SH-SY5Y (cell line): ENCODE measurements around the gene FXYD3.

Experiments used
- GATA2 ChIP-seq: IDR thresholded peaks from 2 replicates; pipeline ENCODE4 v1.6.1; 2011; ENCODE audit warnings: mild to moderate bottlenecking, low read depth, low read length
- GATA3 ChIP-seq: IDR thresholded peaks from 2 replicates; pipeline ENCODE4 v1.6.1; 2011; ENCODE audit warnings: low read depth, mild to moderate bottlenecking, low read length, moderate library complexity

FXYD3 gene

DNA sequence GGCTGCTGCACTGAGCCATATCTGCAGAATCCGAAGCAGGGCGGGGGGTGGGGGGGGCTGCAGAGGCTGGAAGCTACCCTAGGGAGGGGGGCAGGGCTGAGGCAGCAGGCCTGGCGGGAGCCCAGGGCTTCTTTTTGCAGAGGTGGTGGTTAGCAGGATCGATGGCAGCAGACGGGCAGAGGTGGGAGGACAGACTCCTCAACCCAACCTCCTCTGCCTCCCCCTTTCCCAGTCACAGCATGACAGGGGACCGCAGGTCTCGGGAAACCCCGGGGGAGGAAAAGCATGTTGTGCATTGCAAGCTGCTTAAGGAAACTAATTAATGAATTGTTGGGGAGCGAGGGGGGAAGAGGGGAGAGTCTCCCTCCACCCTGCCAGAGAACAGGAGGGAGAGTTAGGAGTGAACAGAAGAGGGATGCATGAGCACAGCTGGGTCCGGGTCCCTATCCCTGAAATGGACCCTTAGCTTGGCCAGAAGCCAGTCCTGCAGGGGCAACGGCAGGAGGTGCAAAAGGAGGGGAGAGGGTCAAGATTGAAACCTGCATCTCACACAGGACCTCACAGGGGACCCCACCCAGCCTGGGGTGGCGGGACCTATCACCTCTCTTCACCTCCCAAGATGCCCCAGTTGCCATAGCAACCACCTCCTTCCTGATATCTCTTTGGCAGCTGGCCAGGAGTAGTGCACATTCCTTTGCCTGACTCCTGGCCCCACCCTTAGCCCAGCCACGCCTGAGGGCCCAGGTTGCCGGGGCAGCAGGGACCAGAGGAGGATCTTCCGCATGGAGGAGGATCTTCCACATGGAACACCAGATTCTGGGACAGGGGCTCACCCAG is 29.2 kb downstream of the FXYD3 start:
- TF ChIP-seq GATA3 (no peak), GATA2 (no peak)

DNA sequence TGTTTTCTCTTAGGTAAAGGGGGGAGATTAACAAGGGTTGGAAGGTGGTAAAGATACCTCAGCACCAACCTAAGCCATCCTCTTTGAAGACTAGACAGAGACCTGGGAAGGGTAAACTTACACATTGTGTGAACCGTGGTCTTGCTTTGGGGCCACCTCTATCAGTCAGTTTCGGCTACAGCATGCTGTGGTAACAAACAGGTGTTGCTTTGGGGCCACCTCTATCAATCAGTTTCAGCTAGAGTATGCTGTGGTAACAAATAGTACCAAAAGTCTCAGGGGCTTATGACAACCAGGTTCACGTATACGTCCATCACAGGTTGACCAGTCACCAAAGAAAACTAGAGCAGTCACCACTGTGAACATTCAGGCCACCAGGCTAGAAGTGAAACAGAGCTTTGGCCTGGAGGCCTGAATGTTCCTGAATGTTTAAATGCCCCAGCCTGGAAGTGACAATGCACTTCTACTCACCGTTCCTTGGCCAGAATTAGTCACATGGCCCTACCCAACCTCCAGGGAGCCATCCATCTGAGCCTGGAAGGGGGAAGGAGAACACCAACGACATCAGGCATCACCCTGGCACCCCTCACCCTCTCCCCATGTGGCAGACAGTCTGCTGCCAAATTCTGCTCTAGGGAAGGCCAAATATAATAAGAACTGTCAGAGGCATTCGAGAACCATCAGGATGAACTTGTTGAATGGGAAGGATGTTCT is 31.3 kb downstream of the FXYD3 start:
- TF ChIP-seq GATA3: no peak
- TF ChIP-seq GATA2: no peak

DNA sequence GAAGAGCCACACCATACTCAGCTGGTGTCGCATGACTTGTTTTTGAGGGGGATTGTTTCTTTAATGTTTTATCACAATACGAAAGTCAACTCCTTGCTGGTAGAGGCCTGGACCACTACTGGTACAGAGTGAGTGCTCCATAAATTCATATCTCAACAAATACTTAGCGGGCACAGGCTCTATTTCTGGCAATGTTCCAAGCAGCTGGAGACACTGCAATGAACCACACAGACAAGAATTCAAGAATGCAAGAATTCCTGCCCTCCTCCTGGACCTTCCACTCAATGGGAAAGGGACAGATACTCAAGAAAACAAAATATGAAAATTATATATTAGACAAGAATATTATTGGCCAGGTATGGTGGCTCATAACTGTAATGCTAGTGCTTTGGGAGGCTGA is 33.8 kb downstream of the FXYD3 start:
- no peak for TF ChIP-seq GATA3
- TF ChIP-seq GATA2: no peak

GRCh38 chr19:35150445-35150844 is 34.8 kb downstream of the FXYD3 start:
- TF ChIP-seq GATA2 (no peak), GATA3 (no peak)

DNA sequence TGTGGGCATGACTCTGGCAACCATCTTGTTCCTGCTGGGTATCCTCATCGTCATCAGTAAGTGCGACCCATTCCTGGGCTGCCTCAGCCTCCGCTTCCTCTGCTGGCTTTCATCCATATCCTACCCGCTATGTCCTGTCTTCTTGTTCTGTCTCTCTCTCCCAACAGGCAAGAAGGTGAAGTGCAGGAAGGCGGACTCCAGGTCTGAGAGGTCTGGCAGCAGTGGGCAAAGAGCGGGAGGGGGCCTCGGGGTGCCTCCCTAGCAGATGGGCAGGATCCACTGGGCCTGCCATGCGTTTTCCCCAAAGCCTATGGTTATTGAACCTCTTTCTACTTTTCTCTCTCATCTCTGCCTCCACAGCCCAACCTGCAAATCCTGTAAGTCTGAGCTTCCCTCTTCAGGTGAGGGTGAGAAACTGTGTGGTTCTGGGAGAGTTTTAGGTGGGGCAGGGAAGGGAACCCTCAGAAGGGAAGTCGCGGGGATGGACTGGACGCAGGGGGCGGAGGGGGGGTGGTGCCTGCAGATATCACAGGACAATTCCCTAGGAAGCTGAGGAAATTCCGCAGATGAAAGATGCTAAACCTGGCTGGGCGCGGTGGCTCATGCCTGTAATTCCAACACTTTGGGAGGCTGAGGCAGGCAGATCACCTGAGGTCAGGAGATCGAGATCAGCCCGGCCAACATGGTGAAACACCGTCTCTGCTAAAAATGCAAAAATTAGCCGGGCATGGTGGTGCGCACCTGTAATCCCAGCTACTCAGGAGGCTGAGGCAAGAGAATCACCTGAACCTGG is 35.8 kb downstream of the FXYD3 start:
- TF ChIP-seq GATA2 (no peak), GATA3 (no peak)

DNA sequence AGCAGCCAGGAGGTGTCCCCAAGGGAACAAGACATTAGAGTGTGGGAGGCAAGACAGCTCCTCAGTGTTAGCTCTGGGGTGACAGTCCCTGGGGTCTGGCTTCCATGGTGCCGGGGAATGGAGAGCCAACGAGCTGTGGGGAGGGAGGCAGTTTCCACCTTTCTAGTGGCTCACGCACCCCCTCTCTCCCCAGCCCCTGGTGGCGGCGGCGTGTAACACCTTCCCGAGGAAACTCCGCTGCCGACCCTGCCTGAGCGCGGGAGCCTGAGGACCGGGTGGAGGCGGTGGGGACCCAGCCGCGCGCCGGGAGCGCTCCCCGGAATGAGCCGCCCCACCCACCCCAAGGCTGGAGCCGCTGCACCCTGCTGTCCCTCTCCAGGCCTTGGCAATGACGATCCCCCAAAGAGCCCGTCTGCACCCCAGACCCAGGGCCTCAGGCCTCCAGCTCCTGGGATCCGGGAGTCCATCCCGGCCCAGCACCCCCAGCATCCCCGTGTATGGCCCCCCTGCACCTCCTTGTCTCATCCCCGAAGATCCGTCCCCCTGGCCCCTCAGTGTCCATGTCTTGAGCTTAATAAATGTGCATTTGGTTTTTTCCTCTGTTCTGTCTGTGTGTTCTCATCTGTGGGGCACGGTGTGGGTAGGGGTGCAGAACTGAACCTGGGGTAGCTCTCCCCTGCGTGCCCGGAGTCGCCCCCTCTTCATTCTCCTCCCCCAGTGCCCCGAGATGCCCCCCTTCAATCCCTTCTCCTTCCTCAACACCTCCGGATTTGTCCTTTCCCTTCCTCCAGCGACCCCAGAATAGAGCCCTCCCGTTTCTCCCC is 38.3 kb downstream of the FXYD3 start:
- TF ChIP-seq GATA2 (no peak), GATA3 (no peak)

DNA sequence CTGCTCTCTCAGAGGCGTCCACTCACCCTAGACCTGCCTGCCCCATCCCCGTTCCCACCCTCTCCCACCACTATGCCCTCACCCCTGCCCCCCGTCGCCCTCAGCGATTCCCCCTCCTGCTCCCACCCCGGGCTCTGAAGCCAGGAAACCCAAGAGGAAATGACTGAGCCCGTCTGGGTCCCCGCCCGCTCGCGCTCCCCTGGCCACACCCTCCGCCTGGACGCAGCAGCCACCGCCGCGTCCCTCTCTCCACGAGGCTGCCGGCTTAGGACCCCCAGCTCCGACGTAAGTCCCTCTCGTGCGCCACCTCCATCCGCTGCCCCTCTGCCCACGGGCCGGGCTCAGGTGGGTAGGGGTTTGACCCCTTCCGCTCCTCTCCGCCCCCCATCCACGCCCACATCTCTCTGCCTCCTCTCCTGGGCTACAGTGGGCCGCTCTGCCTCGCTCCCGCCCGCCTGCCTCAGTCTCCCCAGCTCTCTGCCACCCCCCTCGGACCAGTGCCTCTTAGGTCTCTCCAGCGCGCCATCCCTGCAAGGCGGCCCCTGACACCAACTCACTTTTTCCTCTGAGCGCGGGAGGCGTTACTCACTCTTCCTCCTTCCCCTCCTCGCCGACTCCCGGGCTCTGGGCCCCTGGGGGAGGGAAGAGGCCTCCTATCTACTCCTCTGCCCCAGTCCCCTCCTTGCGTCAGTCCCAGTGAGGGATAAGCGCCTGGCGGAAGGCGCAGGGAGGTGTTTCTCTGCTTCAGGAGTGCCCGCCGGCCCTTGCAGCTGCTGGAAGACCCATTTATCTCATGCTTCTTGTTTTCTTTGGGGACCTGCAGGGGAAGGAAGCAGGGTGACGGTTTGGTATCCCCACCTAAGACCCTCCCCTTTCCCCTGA is 39.1 kb downstream of the FXYD3 start, which contains the start of gene FXYD5:
TSS of gene FXYD5 (plus strand) at position 211 of the 882 bp plus-strand sequence. CDS start 816 bp downstream, outside the sequence.
- TF ChIP-seq GATA2 (no peak), GATA3 (no peak)

DNA sequence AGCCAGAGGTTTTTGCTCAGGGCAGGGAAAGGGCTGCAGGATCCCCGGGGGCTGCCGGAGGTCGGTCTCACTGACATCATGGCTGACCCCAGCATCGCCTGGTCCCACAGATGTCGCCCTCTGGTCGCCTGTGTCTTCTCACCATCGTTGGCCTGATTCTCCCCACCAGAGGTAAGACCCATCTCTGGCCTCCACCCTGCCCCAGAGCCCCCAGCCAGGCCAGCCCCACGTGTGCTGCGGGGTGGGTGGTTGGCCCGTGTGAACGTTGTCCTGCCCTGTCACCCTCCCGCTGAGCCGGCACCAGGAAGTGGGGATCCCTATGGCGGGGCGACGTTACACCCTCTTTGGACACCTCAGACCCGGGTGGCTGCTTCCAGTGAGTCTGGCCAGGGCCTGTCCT is 39.8 kb downstream of the FXYD3 start:
- TF ChIP-seq GATA3 (no peak), GATA2 (no peak)

- TF ChIP-seq GATA3 (no peak), GATA2 (no peak)
These were observed 40.5 kb downstream of the FXYD3 start for GRCh38 chr19:35155981-35156672.

DNA sequence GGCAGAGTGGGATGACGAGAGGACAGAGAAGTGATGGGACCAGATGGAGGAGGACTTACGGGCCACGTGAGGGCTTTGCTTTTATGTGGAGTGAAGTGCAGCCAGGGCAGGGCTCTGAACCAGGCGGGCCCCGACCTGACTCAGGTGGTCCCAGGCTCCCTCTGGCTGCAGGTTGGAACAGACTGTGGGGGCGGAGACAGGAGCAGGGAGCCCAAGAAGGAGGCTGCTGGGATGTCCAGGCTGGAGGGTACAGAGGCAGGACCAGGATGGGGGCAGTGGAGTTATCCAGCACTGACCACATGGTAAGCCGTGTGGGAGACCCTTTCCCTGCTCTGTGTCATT is 41.0 kb downstream of the FXYD3 start:
- TF ChIP-seq GATA3 (no peak), GATA2 (no peak)

DNA sequence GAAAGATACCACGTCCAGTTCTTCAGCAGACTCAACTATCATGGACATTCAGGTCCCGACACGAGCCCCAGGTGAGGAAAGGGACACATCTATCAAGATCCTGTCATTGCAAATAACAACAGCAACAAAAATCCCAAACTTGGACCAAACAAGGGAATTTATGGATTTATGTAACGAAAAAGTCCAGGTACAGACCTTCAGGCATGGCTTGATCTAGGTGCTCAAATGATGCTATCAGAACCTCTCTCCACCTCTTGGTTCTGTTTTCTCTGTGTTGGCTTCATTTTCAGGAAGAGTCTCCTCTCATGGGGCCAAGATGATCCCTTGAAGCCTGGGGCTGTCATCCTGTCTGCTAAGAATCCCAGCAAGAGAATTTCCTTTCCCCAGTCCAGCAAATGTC is 41.8 kb downstream of the FXYD3 start:
- TF ChIP-seq GATA2 (no peak), GATA3 (no peak)

DNA sequence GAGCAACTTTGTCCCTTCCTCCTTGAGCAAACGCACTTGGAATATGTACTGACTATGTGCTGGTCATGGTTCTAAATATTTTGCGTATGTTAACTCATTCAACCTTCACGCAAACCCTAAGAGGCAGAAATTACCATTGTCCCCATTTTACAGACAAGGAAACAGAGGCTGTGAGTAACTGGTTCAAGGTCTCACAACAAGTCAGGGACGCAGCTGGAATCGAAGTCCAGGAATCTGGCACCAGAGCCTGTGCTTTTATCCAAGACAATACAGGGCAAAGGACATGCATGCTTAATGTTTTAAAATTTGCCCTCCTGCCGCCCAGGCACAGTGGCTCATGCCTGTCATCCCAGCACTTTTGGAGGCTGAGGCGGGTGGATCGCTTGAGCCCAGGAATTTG is 44.0 kb downstream of the FXYD3 start:
- TF ChIP-seq GATA2: no peak
- no peak for TF ChIP-seq GATA3
